GM12875 (cell line): ENCODE results near the gene YIPF1.

Experiments
- H3K4me3 ChIP-seq: one replicate; pipeline ENCODE4 v1.5.1; 2011; ENCODE audit warnings: low read depth, low read length, control low read depth
- CTCF ChIP-seq: IDR thresholded peaks from 2 replicates; pipeline ENCODE4 v1.5.1; 2011; ENCODE audit warnings: low read depth, mild to moderate bottlenecking, control low read depth, inconsistent platforms, low read length, moderate library complexity, borderline replicate concordance; ENCODE audit not compliant: insufficient read depth

YIPF1 gene

GRCh38 chr1:53895421-53895820 lies 5.8 kb upstream of the YIPF1 start:
- TF ChIP-seq CTCF = no peak
- no peak overlapping the region for H3K4me3 ChIP-seq

- no peak overlapping the region for H3K4me3 ChIP-seq
- no peak for TF ChIP-seq CTCF
These were observed 5.0 kb upstream of the YIPF1 start for GRCh38 chr1:53894644-53895043.

- TF ChIP-seq CTCF = no peak
- H3K4me3 ChIP-seq = no peak within 1 kb of the TSS
These were observed 4.5 kb upstream of the YIPF1 start, which contains the start of gene DIO1 for GRCh38 chr1:53893999-53894636. TSS of gene DIO1 (plus strand) at chr1:53894187. CDS start at chr1:53894211, 24 bp downstream.

GRCh38 chr1:53892911-53893310 lies 3.3 kb upstream of the YIPF1 start:
- no peak for TF ChIP-seq CTCF

GRCh38 chr1:53891678-53892077 lies 2.1 kb upstream of the YIPF1 start:
- no peak for TF ChIP-seq CTCF
- H3K4me3 ChIP-seq = no peak overlapping the region

More at GRCh38 chr1:53892911-53893310, 3.3 kb upstream of the YIPF1 start:
- H3K4me3 ChIP-seq = no peak overlapping the region

GRCh38 chr1:53891018-53891417 lies 1.4 kb upstream of the YIPF1 start:
- no peak for TF ChIP-seq CTCF
- no peak overlapping the region for H3K4me3 ChIP-seq

GRCh38 chr1:53890522-53890941 lies 935 bp upstream of the YIPF1 start:
- no peak overlapping the region for H3K4me3 ChIP-seq
- no peak for TF ChIP-seq CTCF
